Kidney epithelial cell (primary cell): ENCODE data around the gene SEZ6L2. TPM values are rescaled to one million over a fixed set of nuclear protein-coding genes. Genes with fewer than 3 reads are reported as not detected.

Experiments used
- DNase-seq: peaks from one replicate; pipeline ENCODE4 v3.0.0-alpha.2; 2010; ENCODE audit warnings: low read depth
- H3K27me3 ChIP-seq: 2 replicates; pipeline ENCODE4 v1.6.0; 2011; ENCODE audit warnings: low read length; ENCODE audit not compliant: control insufficient read depth, insufficient read depth
- H3K36me3 ChIP-seq: 2 replicates; pipeline ENCODE4 v1.5.1; 2011; ENCODE audit warnings: low read length; ENCODE audit not compliant: control insufficient read depth, insufficient read depth
- H3K4me3 ChIP-seq: 2 replicates; pipeline ENCODE4 v1.5.1; 2011; ENCODE audit warnings: low read depth, mild to moderate bottlenecking, control low read depth, low read length
- CTCF ChIP-seq: IDR thresholded peaks from 2 replicates; pipeline ENCODE4 v1.5.1; 2011; ENCODE audit warnings: mild to moderate bottlenecking, moderate library complexity, low read length, control low read depth, inconsistent platforms; ENCODE audit not compliant: insufficient read depth, poor library complexity, severe bottlenecking
- total RNA-seq: library from RNA; depleted of rRNA; stranded (reverse); fragments of >200 nt; gene quantifications from 2 replicates; pipeline ENCODE4 v1.2.3, GENCODE V29; 2015

SEZ6L2 gene
- total RNA-seq, 1 donor from 2014 or later = 26.2 TPM

- Histone ChIP-seq H3K27me3 (no peaks in the 10 kb centered on the region), H3K4me3 (no peak overlapping the region), H3K36me3 (no peaks in the 10 kb centered on the region)
- no peak for DNase-seq
- no peak for TF ChIP-seq CTCF
Observed at GRCh38 chr16:29864205-29864604, 35.1 kb downstream of the SEZ6L2 start.

DNA sequence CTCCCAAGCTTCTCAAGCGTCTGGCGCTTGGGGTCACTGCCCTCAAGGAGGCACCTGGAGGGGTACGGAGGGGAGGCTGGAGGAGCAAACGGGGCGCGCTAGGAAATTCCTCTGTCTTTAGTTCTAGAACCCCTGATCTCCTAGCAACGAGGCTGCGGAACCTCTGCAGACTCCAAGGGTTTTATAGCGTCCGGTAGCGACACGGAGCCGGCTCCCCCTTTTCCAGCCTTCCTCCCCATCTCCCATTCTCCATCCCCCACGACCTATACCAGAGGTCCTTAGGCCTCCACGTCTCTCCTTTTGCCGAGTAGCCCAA, 35.7 kb downstream of the SEZ6L2 start:
- Histone ChIP-seq H3K27me3 (no peaks in the 10 kb centered on the region), H3K4me3 (peak overlapping the region; percentile 21), H3K36me3 (no peaks in the 10 kb centered on the region)
- no peak for TF ChIP-seq CTCF
- no peak for DNase-seq

GRCh38 chr16:29862884-29863668, 36.3 kb downstream of the SEZ6L2 start, which contains the start of gene CDIPT:
TSS of gene CDIPT (minus strand) at chr16:29863226. CDS start at chr16:29862857, 369 bp downstream.
- H3K4me3 ChIP-seq = peak within 1 kb of the TSS; percentile 85
- no peaks in the 10 kb centered on the region for H3K36me3 ChIP-seq
- peak; percentile 77 for DNase-seq
- H3K27me3 ChIP-seq = no peaks in the 10 kb centered on the region
- peak; percentile 63 for TF ChIP-seq CTCF

- Histone ChIP-seq H3K36me3 (no peaks in the 10 kb centered on the region), H3K27me3 (no peaks in the 10 kb centered on the region), H3K4me3 (peak overlapping the region; percentile 85)
- no peak for DNase-seq
- TF ChIP-seq CTCF = peak; percentile 34
Observed at GRCh38 chr16:29862383-29862883, 36.9 kb downstream of the SEZ6L2 start.

DNA sequence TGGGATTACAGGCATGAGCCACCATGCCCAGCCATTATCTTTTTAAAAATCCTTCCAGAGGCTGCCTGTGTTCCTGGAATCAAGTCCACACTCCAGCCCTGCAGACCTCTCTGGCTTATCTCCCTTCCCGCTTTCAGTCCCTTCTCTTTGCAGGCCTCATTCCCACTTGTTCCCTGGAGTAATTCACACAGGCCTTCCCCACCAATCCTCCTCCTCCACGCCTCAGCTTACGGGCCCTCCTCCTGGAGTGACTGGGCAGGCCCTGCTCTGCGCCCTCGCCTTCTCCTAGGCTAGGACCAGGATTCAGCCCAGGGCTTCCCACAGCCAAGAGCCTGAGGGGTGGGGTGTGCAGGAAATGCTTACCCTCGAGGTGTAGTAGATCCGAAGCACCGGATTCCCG, 39.1 kb downstream of the SEZ6L2 start:
- no peak for TF ChIP-seq CTCF
- Histone ChIP-seq H3K36me3 (no peaks in the 10 kb centered on the region), H3K27me3 (no peaks in the 10 kb centered on the region), H3K4me3 (no peak overlapping the region)
- no peak for DNase-seq

- Histone ChIP-seq H3K27me3 (no peaks in the 10 kb centered on the region), H3K36me3 (no peaks in the 10 kb centered on the region), H3K4me3 (no peak overlapping the region)
- no peak for TF ChIP-seq CTCF
- no peak for DNase-seq
Observed at GRCh38 chr16:29858974-29859373, 40.4 kb downstream of the SEZ6L2 start.
